IMR-90 (cell line): Measurements from ENCODE around the gene DRD4. TPM values are rescaled to one million over a fixed set of nuclear protein-coding genes. Genes with fewer than 3 reads are reported as not detected.

Experiments used
- ATAC-seq: fragments of 200-7000 bp; cut with Tn5 transposase; 2 replicates; pipeline ENCODE4 v1.9.1; 2020; ENCODE audit warnings: low read depth, mild to moderate bottlenecking, moderate library complexity
- BruUV-seq: library from RNA; stranded (reverse); fragments of 400-500 nt; replicated peaks from 2 replicates; lab custom pipeline; 2021; lab: Mats Ljungman, UMichigan
- CTCF ChIA-PET: fragments of 300-600 bp; formaldehyde crosslinking; extraction: SDS; loops from one replicate; lab custom pipeline; 2021; ENCODE audit warnings: antibody characterized with exemption; lab: Yijun Ruan, JAX
- POLR2A ChIA-PET: fragments of 300-600 bp; sonication (Branson Sonifier 250); formaldehyde crosslinking; loops from one replicate; lab custom pipeline; 2022; ENCODE audit warnings: antibody characterized with exemption; ENCODE audit not compliant: unreplicated experiment; lab: Charles Lee
- DNase-seq: peaks from one replicate; pipeline ENCODE4 v3.0.0; 2013
- H2AFZ ChIP-seq: replicated peaks from 2 replicates; pipeline ENCODE3; 2013; ENCODE audit warnings: low read length, mild to moderate bottlenecking; ENCODE audit not compliant: poor library complexity
- H2AK5ac ChIP-seq: 2 replicates; pipeline ENCODE4 v1.6.1; 2013; ENCODE audit warnings: low read depth, low read length, inconsistent platforms
- H2AK9ac ChIP-seq: replicated peaks from 2 replicates; pipeline ENCODE3; 2013; ENCODE audit warnings: mild to moderate bottlenecking, low read depth, low read length, moderate library complexity; ENCODE audit not compliant: poor library complexity
- H2BK120ac ChIP-seq: 2 replicates; pipeline ENCODE4 v1.6.1; 2013; ENCODE audit warnings: low read depth, low read length, inconsistent platforms
- H2BK15ac ChIP-seq: 3 replicates; pipeline ENCODE4 v1.6.1; 2013; ENCODE audit warnings: low read depth, low read length, inconsistent platforms
- H2BK20ac ChIP-seq: 2 replicates; pipeline ENCODE4 v1.6.1; 2013; ENCODE audit warnings: low read depth, mild to moderate bottlenecking, inconsistent platforms, low read length, moderate library complexity
- H2BK5ac ChIP-seq: 2 replicates; pipeline ENCODE4 v1.6.1; 2013; ENCODE audit warnings: mild to moderate bottlenecking, low read depth, low read length, inconsistent platforms; ENCODE audit not compliant: poor library complexity, severe bottlenecking
- H3K14ac ChIP-seq: replicated peaks from 2 replicates; pipeline ENCODE4 v1.6.1; 2013; ENCODE audit warnings: low read depth, low read length, inconsistent platforms
- H3K18ac ChIP-seq: 2 replicates; pipeline ENCODE4 v1.6.1; 2013; ENCODE audit warnings: low read depth, low read length, control low read depth
- H3K23ac ChIP-seq: 2 replicates; pipeline ENCODE4 v1.6.1; 2013; ENCODE audit warnings: low read depth, low read length, inconsistent platforms
- H3K27ac ChIP-seq: 2 replicates; pipeline ENCODE4 v1.5.1; 2013; ENCODE audit warnings: mild to moderate bottlenecking, control low read depth, low read length; ENCODE audit not compliant: insufficient read depth
- H3K27me3 ChIP-seq: 2 replicates; pipeline ENCODE4 v1.6.1; 2013; ENCODE audit warnings: low read length; ENCODE audit not compliant: control insufficient read depth, insufficient read depth
- H3K36me3 ChIP-seq: 2 replicates; pipeline ENCODE4 v1.6.1; 2013; ENCODE audit warnings: low read length, mixed read lengths; ENCODE audit not compliant: control insufficient read depth, insufficient read depth
- H3K4ac ChIP-seq: 2 replicates; pipeline ENCODE4 v1.6.1; 2013; ENCODE audit warnings: low read depth, low read length, inconsistent platforms
- H3K4me1 ChIP-seq: 2 replicates; pipeline ENCODE4 v1.6.1; 2013; ENCODE audit warnings: low read length, mixed read lengths; ENCODE audit not compliant: control insufficient read depth, insufficient read depth
- H3K4me2 ChIP-seq: 2 replicates; pipeline ENCODE4 v1.6.1; 2013; ENCODE audit warnings: low read depth, mild to moderate bottlenecking, control low read depth, low read length, moderate library complexity
- H3K4me3 ChIP-seq: 2 replicates; pipeline ENCODE4 v1.5.1; 2013; ENCODE audit warnings: low read depth, mild to moderate bottlenecking, control low read depth, low read length, moderate library complexity; ENCODE audit not compliant: insufficient read depth
- H3K56ac ChIP-seq: 2 replicates; pipeline ENCODE4 v1.6.1; 2013; ENCODE audit warnings: low read length, inconsistent platforms; ENCODE audit not compliant: insufficient read depth; ENCODE audit errors: extremely low read depth
- H3K79me1 ChIP-seq, 2 experiments: 2 replicates each; pipeline ENCODE4 v1.6.1; 2013; ENCODE audit warnings: low read length in 2 of 2, inconsistent platforms in 1 of 2, low read depth in 1 of 2
- H3K9ac ChIP-seq: 2 replicates; pipeline ENCODE4 v1.6.1; 2013; ENCODE audit warnings: low read depth, low read length, control low read depth
- H3K9me1 ChIP-seq: 2 replicates; pipeline ENCODE4 v1.6.1; 2013; ENCODE audit warnings: low read length, inconsistent platforms; ENCODE audit not compliant: insufficient read depth
- H3K9me3 ChIP-seq: 2 replicates; pipeline ENCODE4 v1.6.1; 2013; ENCODE audit warnings: low read length; ENCODE audit not compliant: control insufficient read depth, insufficient read depth
- H4K20me1 ChIP-seq: 2 replicates; pipeline ENCODE4 v1.6.1; 2013; ENCODE audit warnings: low read length, inconsistent platforms; ENCODE audit not compliant: insufficient read depth
- H4K5ac ChIP-seq: 2 replicates; pipeline ENCODE4 v1.6.1; 2013; ENCODE audit warnings: mild to moderate bottlenecking, low read depth, low read length, control low read depth
- H4K8ac ChIP-seq, 2 experiments: 2 replicates each; pipeline ENCODE4 v1.6.1; 2013; ENCODE audit warnings: low read depth in 2 of 2, low read length in 2 of 2, control low read depth in 1 of 2, inconsistent platforms in 1 of 2
- H4K91ac ChIP-seq: 2 replicates; pipeline ENCODE4 v1.6.1; 2013; ENCODE audit warnings: low read depth, low read length, inconsistent platforms; ENCODE audit not compliant: insufficient read depth
- FOS ChIP-seq: fragments of 150-350 bp; IDR thresholded peaks from 2 replicates; pipeline ENCODE4 v1.6.1; 2016; ENCODE audit warnings: low read depth, low read length
- MAFK ChIP-seq: IDR thresholded peaks from 2 replicates; pipeline ENCODE4 v1.6.1; 2012; ENCODE audit warnings: low read depth, low read length, improper control_type of control experiment
- MAZ ChIP-seq: IDR thresholded peaks from 2 replicates; pipeline ENCODE4 v1.6.1; 2012; ENCODE audit warnings: low read depth, mild to moderate bottlenecking, low read length, improper control_type of control experiment, moderate library complexity, borderline replicate concordance
- POLR2A ChIP-seq: IDR thresholded peaks from 2 replicates; pipeline ENCODE4 v1.6.1; 2012; ENCODE audit warnings: mild to moderate bottlenecking, low read depth, low read length
- RAD21 ChIP-seq: IDR thresholded peaks from 2 replicates; pipeline ENCODE4 v1.6.1; 2012; ENCODE audit warnings: low read length, improper control_type of control experiment
- RFX5 ChIP-seq: IDR thresholded peaks from 2 replicates; pipeline ENCODE4 v1.8.0; 2012; ENCODE audit warnings: low read depth, mild to moderate bottlenecking, low read length, moderate library complexity
- WGBS, 2 experiments: methylation state at CpG; one replicate each; pipeline versions ENCODE4 v1.1.5 to v1.1.7; 2013; ENCODE audit warnings: missing lambda C conversion rate in 2 of 2; ENCODE audit not compliant: insufficient read length in 1 of 2; ENCODE audit errors: extremely low coverage in 2 of 2; 5-methylcytosine and 5-hydroxymethylcytosine counted together
- dilution Hi-C: fragments of 300-500 bp; cut with HindIII; formaldehyde crosslinking; loops from one replicate; pipeline ENCODE4 v1.14.3; 2018; ENCODE audit warnings: low sequenced_read_pairs; ENCODE audit not compliant: unreplicated experiment
- in situ Hi-C: fragments of 300-500 bp; cut with MboI; formaldehyde crosslinking; loops from 3 replicates; pipeline ENCODE4 v1.14.3; 2019; ENCODE audit warnings: low sequenced_read_pairs, inconsistent platforms, mixed read lengths
- intact Hi-C: fragments of 100-400 bp; cut with micrococcal nuclease; formaldehyde crosslinking; loops from 2 replicates; pipeline ENCODE4 v1.10.0; 2022
- polyA plus RNA-seq, 3 experiments: library from polyadenylated mRNA; depleted of rRNA; stranded (reverse); fragments of >200 nt; gene quantifications; 2 replicates each; pipeline ENCODE4 v1.2.3, GENCODE V29; 2012; ENCODE audit warnings: low replicate concordance in 1 of 3
- total RNA-seq: library from RNA; depleted of rRNA; stranded (reverse); fragments of >200 nt; gene quantifications from 2 replicates; pipeline ENCODE4 v1.2.3, GENCODE V29; 2012
- TF ChIP-seq, protein P1 (sequence below): conservative IDR thresholded peaks from 2 replicates; pipeline ENCODE4 v1.5.1; 2012; ENCODE audit warnings: mild to moderate bottlenecking, low read depth, low read length, improper control_type of control experiment
- TF ChIP-seq, protein P2 (sequence below): fragments of 150-350 bp; IDR thresholded peaks from 2 replicates; pipeline ENCODE4 v1.6.1; 2016; ENCODE audit warnings: low read depth, mild to moderate bottlenecking, low read length, moderate library complexity, borderline replicate concordance

DRD4 gene
- total and polyA plus RNA-seq, 2 of the 4 experiments (the other 2 are of a cell fraction), result not detected

DNA sequence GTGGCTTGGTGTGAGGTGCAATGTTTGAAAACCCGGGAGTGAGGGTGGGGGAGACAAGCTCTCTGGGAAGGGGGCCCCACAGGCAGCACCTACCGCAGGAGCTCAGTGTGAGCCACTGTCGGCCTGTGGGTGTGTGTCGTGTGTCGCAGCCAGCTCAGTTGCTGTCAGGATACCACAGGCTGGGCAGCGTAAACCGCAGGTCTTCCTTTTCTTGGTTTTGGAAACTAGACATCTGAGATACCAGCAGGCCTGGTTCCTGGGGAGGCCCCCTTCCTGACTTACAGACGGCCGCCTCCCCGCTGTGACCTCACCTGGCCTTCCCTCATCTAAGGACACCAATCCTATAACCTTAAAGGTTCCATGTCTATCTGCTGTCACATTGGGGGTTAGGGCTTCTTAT lies 40.7 kb upstream of the DRD4 start:
- BruUV-seq, result no TSS peak
- no peak overlapping the region for H2BK15ac ChIP-seq
- intact Hi-C loops (no loop called here), in situ Hi-C loops (no loop called here), dilution Hi-C loops (no loop called here)
- no peak overlapping the region for H3K4ac ChIP-seq
- H3K14ac ChIP-seq, result no peak overlapping the region
- H3K23ac ChIP-seq, result no peak overlapping the region
- no peak overlapping the region for H3K27ac ChIP-seq
- no peak overlapping the region for H2AFZ ChIP-seq
- H3K9me1 ChIP-seq, result no peaks in the 10 kb centered on the region
- H4K5ac ChIP-seq, result no peak overlapping the region
- H2BK20ac ChIP-seq, result no peak overlapping the region
- no peak for ATAC-seq
- H3K18ac ChIP-seq, result no peak overlapping the region
- H3K56ac ChIP-seq, result no peak overlapping the region
- DNase-seq, result no peak
- CTCF ChIA-PET, result interaction anchor here (1.0 kb wide), 1 partner anchor 11 kb away, joined by 4 read pairs; no protein-coding TSS in a partner anchor
- no peak overlapping the region for H3K4me3 ChIP-seq
- H4K20me1 ChIP-seq, result peaks cover 33% of the 10 kb centered on the region
- H3K4me2 ChIP-seq, result no peak overlapping the region
- H3K9ac ChIP-seq, result no peak overlapping the region
- H3K27me3 ChIP-seq, result no peaks in the 10 kb centered on the region
- no peaks in the 10 kb centered on the region for H3K4me1 ChIP-seq
- no peak overlapping the region for H2BK5ac ChIP-seq
- H2AK5ac ChIP-seq, result no peak overlapping the region
- WGBS, 2 experiments, result 100% methylated on average over 3 of the region's 10 CpGs; no CpG with 5 or more reads in 1 of the 2 experiments
- TF ChIP-seq FOS (no peak), RAD21 (no peak), MAZ (no peak), RFX5 (no peak), POLR2A (no peak), MAFK (no peak)
- TF ChIP-seq, protein P1, sequence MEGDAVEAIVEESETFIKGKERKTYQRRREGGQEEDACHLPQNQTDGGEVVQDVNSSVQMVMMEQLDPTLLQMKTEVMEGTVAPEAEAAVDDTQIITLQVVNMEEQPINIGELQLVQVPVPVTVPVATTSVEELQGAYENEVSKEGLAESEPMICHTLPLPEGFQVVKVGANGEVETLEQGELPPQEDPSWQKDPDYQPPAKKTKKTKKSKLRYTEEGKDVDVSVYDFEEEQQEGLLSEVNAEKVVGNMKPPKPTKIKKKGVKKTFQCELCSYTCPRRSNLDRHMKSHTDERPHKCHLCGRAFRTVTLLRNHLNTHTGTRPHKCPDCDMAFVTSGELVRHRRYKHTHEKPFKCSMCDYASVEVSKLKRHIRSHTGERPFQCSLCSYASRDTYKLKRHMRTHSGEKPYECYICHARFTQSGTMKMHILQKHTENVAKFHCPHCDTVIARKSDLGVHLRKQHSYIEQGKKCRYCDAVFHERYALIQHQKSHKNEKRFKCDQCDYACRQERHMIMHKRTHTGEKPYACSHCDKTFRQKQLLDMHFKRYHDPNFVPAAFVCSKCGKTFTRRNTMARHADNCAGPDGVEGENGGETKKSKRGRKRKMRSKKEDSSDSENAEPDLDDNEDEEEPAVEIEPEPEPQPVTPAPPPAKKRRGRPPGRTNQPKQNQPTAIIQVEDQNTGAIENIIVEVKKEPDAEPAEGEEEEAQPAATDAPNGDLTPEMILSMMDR, result no peak
- TF ChIP-seq, protein P2, sequence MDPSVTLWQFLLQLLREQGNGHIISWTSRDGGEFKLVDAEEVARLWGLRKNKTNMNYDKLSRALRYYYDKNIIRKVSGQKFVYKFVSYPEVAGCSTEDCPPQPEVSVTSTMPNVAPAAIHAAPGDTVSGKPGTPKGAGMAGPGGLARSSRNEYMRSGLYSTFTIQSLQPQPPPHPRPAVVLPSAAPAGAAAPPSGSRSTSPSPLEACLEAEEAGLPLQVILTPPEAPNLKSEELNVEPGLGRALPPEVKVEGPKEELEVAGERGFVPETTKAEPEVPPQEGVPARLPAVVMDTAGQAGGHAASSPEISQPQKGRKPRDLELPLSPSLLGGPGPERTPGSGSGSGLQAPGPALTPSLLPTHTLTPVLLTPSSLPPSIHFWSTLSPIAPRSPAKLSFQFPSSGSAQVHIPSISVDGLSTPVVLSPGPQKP, result no peak
- no peak overlapping the region for H2AK9ac ChIP-seq
- H3K9me3 ChIP-seq, result no peaks in the 10 kb centered on the region
- H2BK120ac ChIP-seq, result no peak overlapping the region
- peaks cover 24 to 55% of the 10 kb centered on the region in 2 experiments for H3K79me1 ChIP-seq
- POLR2A ChIA-PET, result no interaction called here
- no peak overlapping the region for H4K8ac ChIP-seq
- peaks cover 74% of the 10 kb centered on the region for H3K36me3 ChIP-seq
- no peak overlapping the region for H4K91ac ChIP-seq
